NT2/D1 (cell line): Measurements from ENCODE around the gene FAM24A.

ENCODE experiments used
- SUZ12 ChIP-seq: IDR thresholded peaks from 2 replicates; pipeline ENCODE4 v1.6.1; 2011; ENCODE audit not compliant: insufficient read length, insufficient read depth; ENCODE audit errors: extremely low read depth
- YY1 ChIP-seq: IDR thresholded peaks from 2 replicates; pipeline ENCODE4 v1.6.1; 2011; ENCODE audit not compliant: insufficient read length, insufficient read depth
- ZNF274 ChIP-seq: IDR thresholded peaks from 2 replicates; pipeline ENCODE4 v1.6.1; 2011; ENCODE audit warnings: mild to moderate bottlenecking, low read depth, low read length

GRCh38 chr10:122953902-122954730 is 43.7 kb downstream of the FAM24A start, which contains the start of gene C10orf88:
- TF ChIP-seq ZNF274 (no peak), YY1 (no peak), SUZ12 (no peak)
